Raji (cell line): Measurements from ENCODE around the gene ZNF281.

ENCODE experiments used
- POLR2A ChIP-seq: IDR thresholded peaks from 2 replicates; pipeline ENCODE4 v1.6.1; 2011; ENCODE audit warnings: low read depth, low read length, control low read depth; ENCODE audit not compliant: insufficient read depth

Gene ZNF281

DNA sequence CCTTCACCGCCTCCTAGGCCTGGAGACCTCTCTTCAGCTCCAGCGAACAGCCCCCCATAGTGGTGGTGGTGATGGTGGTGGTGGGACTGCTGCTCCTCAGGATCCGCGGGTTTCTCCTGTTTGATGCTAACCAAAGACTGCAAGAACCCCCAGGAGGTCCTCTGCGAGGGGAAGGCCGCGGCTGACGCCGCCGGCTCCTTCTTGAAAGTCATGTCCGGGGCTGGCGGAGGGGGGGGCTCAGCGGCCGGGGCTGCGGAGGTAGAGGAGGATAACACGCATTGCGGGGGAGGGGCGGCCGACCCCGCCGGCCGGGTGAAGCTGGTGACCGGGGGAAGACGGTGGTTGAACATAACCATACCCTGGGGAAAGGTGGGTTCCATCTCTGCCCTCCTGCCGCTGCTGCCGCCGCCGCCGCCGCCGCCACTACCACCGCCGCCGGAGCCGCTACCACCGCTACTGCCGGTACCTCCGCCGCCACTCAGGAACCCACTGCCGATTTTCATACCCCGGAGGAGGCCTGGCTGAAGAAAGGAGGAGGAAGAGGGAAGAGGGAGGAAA, 554 bp downstream of the ZNF281 start:
- no peak for TF ChIP-seq POLR2A

DNA sequence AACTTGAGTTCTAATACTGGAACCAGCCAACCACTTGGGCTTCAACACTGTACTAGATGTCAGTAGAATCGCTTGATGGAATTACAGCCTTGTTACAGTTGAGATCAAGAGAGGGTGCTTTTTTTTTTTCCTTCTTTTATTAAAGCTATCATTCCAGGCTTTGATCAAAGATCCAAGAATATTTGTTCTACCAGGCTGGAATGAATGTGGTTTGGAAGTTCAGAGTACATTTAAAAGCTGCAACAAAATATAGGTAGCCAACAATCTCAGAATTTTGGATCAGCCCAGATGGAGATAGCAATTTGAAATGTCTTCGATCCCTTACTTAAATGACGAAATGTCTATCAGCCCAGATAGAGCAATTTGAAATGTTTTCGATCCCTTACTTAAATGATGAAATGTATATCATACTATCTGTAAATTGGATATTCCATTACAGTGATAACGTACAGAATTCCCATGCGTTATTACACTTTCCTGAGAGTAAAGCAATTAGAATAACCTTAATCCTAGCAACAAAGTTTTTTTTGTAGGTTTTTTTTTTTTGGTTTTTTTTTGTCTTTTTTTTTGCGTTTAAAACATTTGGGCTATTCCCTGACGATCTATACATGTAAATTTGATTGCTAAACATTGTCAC, 3.6 kb downstream of the ZNF281 start:
- no peak for TF ChIP-seq POLR2A

DNA sequence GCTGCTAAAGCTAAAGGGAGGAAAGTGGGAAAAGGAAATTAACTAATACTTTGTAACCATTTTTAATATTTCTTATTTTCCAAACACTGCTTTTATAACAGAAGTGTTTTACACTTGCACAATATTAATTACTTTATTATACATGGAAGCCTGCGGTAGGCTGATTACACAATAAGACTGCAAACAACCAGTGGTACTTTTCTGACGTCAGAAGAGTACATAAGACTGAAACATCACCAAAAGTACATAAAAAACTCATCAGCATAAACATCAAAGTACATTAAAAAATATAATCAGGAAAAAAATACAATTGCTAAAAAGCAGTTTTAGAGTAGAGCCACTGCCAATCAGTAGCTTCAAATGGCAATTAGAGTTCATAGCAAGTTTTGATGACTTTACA, 4.6 kb downstream of the ZNF281 start:
- TF ChIP-seq POLR2A, result no peak

DNA sequence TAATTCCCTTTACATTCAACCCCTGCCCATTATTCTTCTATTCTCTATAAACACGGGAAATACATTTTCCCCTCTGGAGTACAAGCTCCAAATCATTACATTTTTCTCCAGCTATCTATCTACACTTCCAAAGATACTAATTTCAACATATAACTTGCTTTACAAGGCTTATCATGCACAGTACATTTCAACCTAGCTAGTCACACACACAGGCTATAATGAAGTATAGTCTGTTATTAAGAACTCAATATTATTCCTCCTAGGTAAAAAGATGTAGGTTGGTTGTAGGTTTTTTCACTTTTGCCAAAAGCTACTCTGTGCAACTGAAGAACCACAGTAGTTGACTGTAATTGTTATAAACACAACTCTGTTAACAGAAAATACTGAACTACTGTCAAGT, 8.1 kb downstream of the ZNF281 start:
- TF ChIP-seq POLR2A, result no peak

DNA sequence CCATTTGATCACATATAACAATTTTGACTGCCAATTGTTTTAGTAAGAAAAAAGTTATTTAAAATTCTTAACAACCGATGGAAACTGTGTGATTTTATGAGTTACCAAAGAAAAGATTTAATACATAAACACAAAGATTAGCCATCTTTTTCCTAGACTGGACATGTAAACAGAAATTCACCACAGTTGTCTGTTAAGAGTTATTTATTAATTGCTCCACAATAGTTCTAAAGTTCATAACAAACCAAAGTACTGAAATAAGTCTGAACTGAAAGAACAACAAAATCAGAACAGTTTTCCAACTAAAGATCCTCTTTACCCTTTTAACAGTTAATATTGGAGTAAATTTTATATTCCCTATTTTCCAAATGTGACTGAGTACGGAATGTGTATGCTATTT, 8.6 kb downstream of the ZNF281 start:
- no peak for TF ChIP-seq POLR2A

DNA sequence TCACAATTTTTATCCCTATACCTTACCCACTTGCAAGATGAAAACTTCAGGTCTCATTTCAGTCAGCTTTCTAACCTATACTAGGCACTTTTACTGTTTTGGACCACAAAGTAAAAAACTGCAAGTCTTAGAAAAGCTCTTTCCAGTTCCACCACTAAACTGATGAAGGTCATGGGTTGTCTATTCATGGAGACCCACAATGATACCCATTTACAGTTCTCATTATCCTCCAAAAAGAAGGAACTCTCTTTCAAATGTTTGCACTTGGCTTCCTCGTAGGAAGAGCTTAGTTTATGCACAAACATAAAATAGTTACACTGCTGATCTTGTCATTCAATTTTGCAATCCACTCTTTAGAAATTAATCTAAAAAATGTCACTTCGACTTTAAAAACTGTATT, 9.3 kb downstream of the ZNF281 start:
- no peak for TF ChIP-seq POLR2A

DNA sequence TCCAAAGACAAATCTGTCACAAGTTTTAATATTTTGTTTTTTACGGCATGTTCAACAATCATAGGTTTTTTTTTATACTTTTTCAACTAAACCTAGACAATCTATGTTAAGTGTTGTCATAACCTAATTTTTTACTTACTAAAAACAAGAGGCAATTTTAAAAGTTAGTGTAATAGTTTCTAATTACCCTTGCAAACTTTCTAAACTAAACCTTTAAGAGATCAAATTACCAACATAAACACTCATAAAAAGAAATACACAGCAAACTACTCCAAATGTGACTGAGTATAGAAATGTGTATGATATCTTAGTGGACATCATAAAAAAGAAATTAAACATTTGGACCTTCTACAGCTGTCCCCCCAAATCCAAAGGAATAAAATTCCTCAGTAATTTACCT, 10.0 kb downstream of the ZNF281 start:
- TF ChIP-seq POLR2A, result no peak

DNA sequence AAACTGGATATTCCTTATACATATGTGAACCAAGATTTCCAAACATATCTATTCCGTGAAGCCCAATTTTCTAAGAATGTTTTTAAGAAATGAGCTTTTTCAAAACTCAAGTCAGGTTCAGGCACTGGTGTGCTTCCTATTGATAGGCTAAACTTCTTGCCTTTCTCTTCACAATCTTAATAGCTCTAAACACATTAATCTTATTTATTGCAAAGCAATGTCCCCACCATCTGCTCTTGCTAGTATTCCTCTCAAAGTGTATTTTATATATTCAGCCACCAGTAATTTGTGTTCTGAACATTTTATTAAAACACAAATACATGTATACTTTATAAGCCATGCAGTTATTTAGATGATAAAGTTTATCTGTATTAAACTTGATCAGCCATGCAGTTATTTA, 11.5 kb downstream of the ZNF281 start:
- no peak for TF ChIP-seq POLR2A

DNA sequence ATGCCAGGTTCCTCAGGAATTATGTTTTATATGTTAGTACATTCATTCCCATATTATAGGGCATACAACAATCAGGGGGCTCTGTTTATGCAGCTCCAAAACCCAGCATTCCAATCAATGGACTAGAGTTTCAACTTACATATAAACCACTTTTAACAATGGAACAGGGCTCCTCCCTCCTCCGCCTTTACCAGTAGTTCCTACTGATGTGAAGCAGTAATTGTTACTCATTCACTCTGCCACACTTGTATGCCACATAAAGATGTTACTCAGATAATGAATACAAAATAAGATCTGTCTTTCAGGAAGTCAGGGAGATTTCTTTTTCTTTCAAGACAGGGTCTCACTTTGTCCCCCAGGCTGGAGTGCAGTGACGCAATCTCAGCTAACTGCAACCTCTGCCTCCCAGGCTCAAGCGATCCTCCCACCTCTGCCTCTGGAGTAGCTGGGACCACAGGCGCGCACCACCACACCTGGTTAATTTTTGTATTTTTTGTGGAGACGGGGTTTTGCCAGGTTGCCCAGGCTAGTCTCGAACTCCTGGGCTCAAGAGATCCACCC, 17.1 kb downstream of the ZNF281 start:
- TF ChIP-seq POLR2A, result no peak

DNA sequence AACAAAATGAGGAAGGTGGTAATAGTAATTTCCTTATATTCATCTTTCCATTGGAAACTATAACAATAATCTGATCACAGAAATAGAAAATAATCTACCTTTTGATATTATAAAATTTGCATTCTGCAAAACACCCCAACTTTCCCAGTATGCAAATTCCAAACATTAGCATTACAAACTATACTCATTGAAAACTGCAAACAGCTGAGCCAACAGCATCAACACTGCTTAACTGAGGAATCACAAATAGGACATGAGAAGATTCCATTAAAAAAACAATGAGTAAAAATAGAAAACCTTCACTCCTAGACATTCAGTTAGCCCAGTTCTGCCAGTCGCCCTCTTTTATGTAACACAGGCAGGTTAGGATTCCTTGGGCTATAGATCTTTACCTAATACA, 18.1 kb downstream of the ZNF281 start:
- no peak for TF ChIP-seq POLR2A

DNA sequence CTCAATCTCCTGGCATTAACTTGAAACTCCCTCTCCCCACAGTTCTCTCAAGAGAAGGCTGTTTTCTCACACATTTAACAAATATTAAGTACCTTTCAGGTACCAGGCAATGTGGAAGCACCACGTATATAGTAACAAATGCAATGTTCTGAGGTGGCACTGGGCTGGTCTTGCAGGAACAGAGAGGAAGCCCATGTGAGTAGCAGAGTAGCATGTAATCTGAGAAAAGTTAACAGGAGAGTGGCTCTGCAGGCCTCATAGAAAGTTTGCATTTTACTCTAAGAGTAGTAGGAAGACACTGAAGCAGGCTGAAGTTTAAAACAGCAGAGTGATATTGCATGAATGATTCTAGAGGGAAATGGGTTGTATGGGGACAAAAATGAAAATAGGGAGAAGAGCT, 21.0 kb downstream of the ZNF281 start:
- TF ChIP-seq POLR2A, result no peak

DNA sequence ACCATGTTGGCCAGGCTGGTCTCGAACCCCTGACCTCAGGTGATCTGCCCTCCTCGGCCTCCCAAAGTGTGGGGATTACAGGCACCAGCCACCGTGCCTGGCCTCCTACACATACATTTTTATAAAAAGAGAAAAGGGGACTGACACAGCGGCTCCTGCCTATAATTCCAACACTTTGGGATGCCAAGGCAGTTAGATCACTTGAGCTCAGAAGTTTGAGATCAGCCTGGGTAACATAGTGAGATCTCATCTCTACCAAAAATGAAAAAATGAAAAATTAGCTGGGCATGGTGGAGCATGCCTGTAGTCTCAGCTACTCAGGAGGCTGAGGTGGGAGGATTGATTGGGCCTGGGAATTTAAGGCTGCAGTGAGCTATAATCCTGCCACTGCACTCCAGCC, 23.4 kb downstream of the ZNF281 start:
- TF ChIP-seq POLR2A, result no peak

DNA sequence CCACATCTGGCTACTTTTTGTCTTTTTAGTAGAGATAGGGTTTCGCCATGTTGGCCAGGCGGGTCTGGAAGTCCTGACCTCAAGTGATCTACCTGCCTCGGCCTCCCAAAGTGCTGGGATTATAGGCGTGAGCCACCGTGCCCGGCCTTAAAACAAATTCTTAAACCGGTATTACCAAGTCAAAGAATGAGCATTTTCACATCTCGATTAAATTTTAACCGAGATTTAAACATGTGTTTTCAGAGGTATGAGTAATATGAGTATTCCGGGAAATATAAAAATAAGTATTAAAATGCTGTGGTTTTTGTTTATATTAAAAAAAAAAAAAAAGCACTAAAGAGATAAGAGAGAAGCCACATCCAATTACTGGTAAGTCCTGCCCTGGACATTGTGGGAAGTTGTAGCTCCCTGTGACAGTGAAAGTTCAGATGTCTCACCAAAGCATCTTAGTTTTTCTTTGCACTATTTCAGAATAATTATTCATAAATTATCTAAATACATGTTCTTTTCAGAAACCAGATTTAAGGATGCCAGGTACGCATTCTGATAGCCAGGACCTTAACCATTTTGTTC, 24.9 kb downstream of the ZNF281 start:
- TF ChIP-seq POLR2A, result no peak

DNA sequence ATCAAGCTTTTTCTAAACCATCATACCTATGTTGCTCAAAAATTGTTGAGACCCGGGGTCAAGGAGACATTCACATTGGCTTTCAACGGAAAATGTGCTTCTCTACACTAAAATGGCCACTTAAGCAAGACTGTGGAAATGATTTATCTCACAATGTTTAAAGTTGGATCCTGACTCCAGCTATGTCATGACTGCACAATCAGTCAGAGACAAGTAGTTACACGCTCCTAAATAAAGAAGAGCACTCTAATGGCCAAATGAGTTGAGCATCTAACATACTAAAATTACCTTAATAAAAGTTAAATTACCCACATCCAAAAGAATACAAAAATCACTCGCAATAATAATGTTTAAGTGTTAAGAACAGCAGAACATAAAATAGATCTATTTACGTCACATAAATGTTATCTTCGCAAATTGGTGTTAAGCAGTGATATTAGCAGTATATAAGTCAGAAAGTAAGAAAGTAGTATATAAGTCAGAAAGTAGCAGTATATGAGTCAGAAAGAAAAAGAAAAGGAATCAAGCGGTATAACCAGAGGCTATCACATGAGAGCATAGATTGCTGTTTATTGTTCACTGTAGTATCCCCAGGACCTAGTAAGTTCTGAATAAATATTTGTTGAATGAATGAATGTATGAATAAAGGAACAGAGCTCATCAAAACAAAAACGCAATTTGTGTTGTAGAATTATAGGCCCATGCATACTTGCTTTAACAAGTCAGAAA, 28.4 kb downstream of the ZNF281 start:
- no peak for TF ChIP-seq POLR2A

DNA sequence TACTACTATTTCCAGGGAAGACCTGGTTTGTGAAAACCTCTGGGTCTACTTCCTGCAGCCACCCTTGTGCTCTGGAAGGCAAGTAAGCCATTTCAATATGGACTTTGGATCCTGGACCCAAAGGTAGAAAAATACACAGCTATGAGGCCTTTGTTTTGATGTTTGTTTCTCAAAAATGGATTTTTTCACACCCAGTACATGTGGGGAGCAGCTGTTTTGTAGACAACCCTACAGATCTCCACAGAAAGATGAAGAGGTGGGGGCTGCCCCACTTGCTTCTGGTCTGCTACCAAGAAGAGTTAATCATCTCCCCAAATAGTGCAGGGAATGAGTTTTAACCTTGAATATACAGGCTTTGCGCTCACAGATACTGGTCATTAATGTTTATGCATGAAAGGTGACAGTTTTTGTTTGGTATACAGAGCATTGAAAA, 29.2 kb downstream of the ZNF281 start:
- TF ChIP-seq POLR2A, result no peak
